ENCODE results near the gene NDUFC1. TPM values are rescaled to one million over a fixed set of nuclear protein-coding genes. Genes with fewer than 3 reads are reported as not detected.

The NDUFC1 gene
- total and polyA plus RNA-seq, 2 experiments from 2014 or later = 31.8 to 367 TPM

GRCh38 chr4:139274790-139275189, 27.5 kb downstream of the NDUFC1 start:
- H3F3A ChIP-seq (replicated peaks; ENCODE audit: low read depth) = peaks cover 5% of the 10 kb centered on the region; the same call in 1 of the 2 replicates
- no peaks in the 10 kb centered on the region; the same call in 1 of the 2 replicates for H3K4me1 ChIP-seq (ENCODE audit: insufficient read depth)
- H3K4me2 ChIP-seq = no peak overlapping the region
- peaks cover 20% of the 10 kb centered on the region for H3K27me3 Mint-ChIP-seq (ENCODE audit: insufficient read depth, low read depth, poor library complexity)
- TF ChIP-seq ZNF114 (CRISPR knock-in tag; IDR thresholded peaks at IDR 0.05) (no peak), EZH2 (IDR thresholded peaks at IDR 0.05; ENCODE audit: low read depth, unreplicated experiment) (no peak), POLR2AphosphoS5 (IDR thresholded peaks at IDR 0.05; ENCODE audit: low read depth) (no peak), STAT1 (IDR thresholded peaks at IDR 0.05; ENCODE audit: unreplicated experiment) (no peak), NANOG (IDR thresholded peaks at IDR 0.05; ENCODE audit: borderline replicate concordance) (no peak), JUNB (IDR thresholded peaks at IDR 0.05; ENCODE audit: unreplicated experiment) (no peak), ETS1 (IDR thresholded peaks at IDR 0.05) (no peak), ZNF462 (CRISPR knock-in tag; IDR thresholded peaks at IDR 0.05) (no peak), ZNF331 (CRISPR knock-in tag; IDR thresholded peaks at IDR 0.05; ENCODE audit: low read depth) (no peak), CREB1 (CRISPR knock-in tag; IDR thresholded peaks at IDR 0.05; ENCODE audit: low read depth) (no peak), EZH2phosphoT487 (IDR thresholded peaks at IDR 0.05; ENCODE audit: unreplicated experiment) (no peak), REST (IDR thresholded peaks at IDR 0.05; ENCODE audit: unreplicated experiment) (no peak), CTCF (conservative IDR thresholded peaks at IDR 0.05; ENCODE audit: low read depth in 2 of 2) (no peak)
- H2AFZ ChIP-seq = no peak overlapping the region
- H3K27ac Mint-ChIP-seq = no peak overlapping the region
- no peaks in the 10 kb centered on the region for H3K9me3 Mint-ChIP-seq
- peaks cover 6% of the 10 kb centered on the region for H3K4me1 Mint-ChIP-seq
- peaks cover 41% of the 10 kb centered on the region for H3K27me3 ChIP-seq (ENCODE audit: insufficient read depth)
- H4K20me1 ChIP-seq (replicated peaks; ENCODE audit: insufficient read depth) = no peaks in the 10 kb centered on the region
- ATAC-seq (no peak), DNase-seq (ENCODE audit: low spot score) (no peak)
- no peaks in the 10 kb centered on the region for H3K9me2 ChIP-seq (ENCODE audit: insufficient read depth)
- no peak overlapping the region for H3K27ac ChIP-seq (ENCODE audit: low read depth)
- H3K36me3 ChIP-seq (ENCODE audit: insufficient read depth) = no peaks in the 10 kb centered on the region
- H3K4me3 Mint-ChIP-seq = no peak overlapping the region
- H3K4me3 ChIP-seq = no peak overlapping the region
- H3K79me2 ChIP-seq (replicated peaks; ENCODE audit: insufficient read depth) = no peaks in the 10 kb centered on the region
- no peaks in the 10 kb centered on the region for H3K36me3 Mint-ChIP-seq (ENCODE audit: low read depth)
